Right atrium auricular region (tissue), 2 donors: ENCODE data around the gene ELF3. TPM values are rescaled to one million over a fixed set of nuclear protein-coding genes. Genes with fewer than 3 reads are reported as not detected.

Source experiments
- DNase-seq: peaks from one replicate; pipeline ENCODE4 v3.0.0-alpha.2; 2019; ENCODE audit warnings: low spot score
- H3K27ac ChIP-seq, 2 donors: fragments of 200-600 bp; sonication (generic); 1 replicate in 1 of 2; 2 replicates in 1 of 2; pipeline ENCODE4 v1.5.1; 2016 to 2019
- H3K27me3 ChIP-seq, 2 donors: fragments of 200-600 bp; sonication (generic); one replicate each; pipeline versions ENCODE4 v1.5.1 to v1.6.0; 2017 to 2019
- H3K36me3 ChIP-seq: fragments of 200-600 bp; sonication (generic); one replicate; pipeline ENCODE4 v1.5.1; 2016
- H3K4me1 ChIP-seq, 2 donors: fragments of 200-600 bp; sonication (generic); one replicate each; pipeline versions ENCODE4 v1.5.1 to v1.6.0; 2017 to 2019
- H3K4me3 ChIP-seq, 2 donors: fragments of 200-600 bp; sonication (generic); 1 replicate in 1 of 2; 2 replicates in 1 of 2; pipeline ENCODE4 v1.5.1; 2017 to 2019; ENCODE audit warnings: mild to moderate bottlenecking in 1 of 2, moderate library complexity in 1 of 2
- H3K9me3 ChIP-seq, 2 donors: fragments of 200-600 bp; sonication (generic); one replicate each; pipeline ENCODE4 v1.5.1; 2019
- CTCF ChIP-seq, 2 donors: fragments of 200-600 bp; sonication (generic); IDR thresholded peaks; one replicate each; pipeline ENCODE4 v1.5.1; 2019; ENCODE audit warnings: antibody characterized with exemption in 2 of 2
- total RNA-seq, 2 donors: library from RNA; depleted of rRNA; stranded (reverse); fragments of >200 nt; gene quantifications; one replicate each; pipeline ENCODE4 v1.1.0, GENCODE V29; 2016

ELF3 gene
- total RNA-seq, 2 donors from 2014 or later, result 1.7 TPM; not detected in 1

DNA sequence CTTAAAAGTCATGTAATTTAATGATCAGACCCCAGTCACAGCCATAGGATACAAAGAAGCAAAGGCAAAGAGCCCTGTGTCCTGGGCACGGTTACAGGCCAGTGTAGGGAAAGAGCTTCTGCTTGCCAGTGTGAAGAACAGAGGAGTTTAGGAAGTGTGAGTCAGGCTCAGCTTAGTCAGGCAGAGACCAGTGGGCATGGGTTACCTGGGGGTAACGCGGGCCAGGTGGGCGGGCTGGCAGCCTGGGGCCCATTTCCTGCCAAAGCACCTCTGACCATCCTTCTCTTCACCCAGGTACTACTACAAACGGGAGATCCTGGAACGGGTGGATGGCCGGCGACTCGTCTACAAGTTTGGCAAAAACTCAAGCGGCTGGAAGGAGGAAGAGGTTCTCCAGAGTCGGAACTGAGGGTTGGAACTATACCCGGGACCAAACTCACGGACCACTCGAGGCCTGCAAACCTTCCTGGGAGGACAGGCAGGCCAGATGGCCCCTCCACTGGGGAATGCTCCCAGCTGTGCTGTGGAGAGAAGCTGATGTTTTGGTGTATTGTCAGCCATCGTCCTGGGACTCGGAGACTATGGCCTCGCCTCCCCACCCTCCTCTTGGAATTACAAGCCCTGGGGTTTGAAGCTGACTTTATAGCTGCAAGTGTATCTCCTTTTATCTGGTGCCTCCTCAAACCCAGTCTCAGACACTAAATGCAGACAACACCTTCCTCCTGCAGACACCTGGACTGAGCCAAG is 4.7 kb downstream of the ELF3 start:
- DNase-seq, result no peak
- Histone ChIP-seq H3K27me3 (no peaks in the 10 kb centered on the region), H3K9me3 (no peaks in the 10 kb centered on the region), H3K4me3 (no peak overlapping the region), H3K36me3 (no peaks in the 10 kb centered on the region), H3K27ac (no peak overlapping the region), H3K4me1 (peaks cover 0 to 9% of the 10 kb centered on the region in 2 donors)
- TF ChIP-seq CTCF (IDR thresholded peaks at IDR 0.05), result no peak

DNA sequence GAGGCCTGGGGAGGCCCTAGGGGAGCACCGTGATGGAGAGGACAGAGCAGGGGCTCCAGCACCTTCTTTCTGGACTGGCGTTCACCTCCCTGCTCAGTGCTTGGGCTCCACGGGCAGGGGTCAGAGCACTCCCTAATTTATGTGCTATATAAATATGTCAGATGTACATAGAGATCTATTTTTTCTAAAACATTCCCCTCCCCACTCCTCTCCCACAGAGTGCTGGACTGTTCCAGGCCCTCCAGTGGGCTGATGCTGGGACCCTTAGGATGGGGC is 5.2 kb downstream of the ELF3 start:
- no peak for DNase-seq
- no peak for TF ChIP-seq CTCF (IDR thresholded peaks at IDR 0.05)
- H3K4me3 ChIP-seq, result no peak overlapping the region

GRCh38 chr1:202016022-202016810 is 5.8 kb downstream of the ELF3 start:
- H3K36me3 ChIP-seq, result no peaks in the 10 kb centered on the region
- H3K27me3 ChIP-seq, result no peaks in the 10 kb centered on the region
- no peaks in the 10 kb centered on the region for H3K9me3 ChIP-seq
- H3K4me1 ChIP-seq, result peaks cover 0 to 7% of the 10 kb centered on the region in 2 donors
- no peak for DNase-seq
- no peak for TF ChIP-seq CTCF (IDR thresholded peaks at IDR 0.05)
- no peak overlapping the region for H3K4me3 ChIP-seq
- H3K27ac ChIP-seq, result no peak overlapping the region

More for the DNA sequence above, 5.2 kb downstream of the ELF3 start:
- no peak overlapping the region for H3K27ac ChIP-seq
- H3K4me1 ChIP-seq, result peaks cover 0 to 7% of the 10 kb centered on the region in 2 donors
- H3K9me3 ChIP-seq, result no peaks in the 10 kb centered on the region
- H3K27me3 ChIP-seq, result no peaks in the 10 kb centered on the region
- H3K36me3 ChIP-seq, result no peaks in the 10 kb centered on the region

DNA sequence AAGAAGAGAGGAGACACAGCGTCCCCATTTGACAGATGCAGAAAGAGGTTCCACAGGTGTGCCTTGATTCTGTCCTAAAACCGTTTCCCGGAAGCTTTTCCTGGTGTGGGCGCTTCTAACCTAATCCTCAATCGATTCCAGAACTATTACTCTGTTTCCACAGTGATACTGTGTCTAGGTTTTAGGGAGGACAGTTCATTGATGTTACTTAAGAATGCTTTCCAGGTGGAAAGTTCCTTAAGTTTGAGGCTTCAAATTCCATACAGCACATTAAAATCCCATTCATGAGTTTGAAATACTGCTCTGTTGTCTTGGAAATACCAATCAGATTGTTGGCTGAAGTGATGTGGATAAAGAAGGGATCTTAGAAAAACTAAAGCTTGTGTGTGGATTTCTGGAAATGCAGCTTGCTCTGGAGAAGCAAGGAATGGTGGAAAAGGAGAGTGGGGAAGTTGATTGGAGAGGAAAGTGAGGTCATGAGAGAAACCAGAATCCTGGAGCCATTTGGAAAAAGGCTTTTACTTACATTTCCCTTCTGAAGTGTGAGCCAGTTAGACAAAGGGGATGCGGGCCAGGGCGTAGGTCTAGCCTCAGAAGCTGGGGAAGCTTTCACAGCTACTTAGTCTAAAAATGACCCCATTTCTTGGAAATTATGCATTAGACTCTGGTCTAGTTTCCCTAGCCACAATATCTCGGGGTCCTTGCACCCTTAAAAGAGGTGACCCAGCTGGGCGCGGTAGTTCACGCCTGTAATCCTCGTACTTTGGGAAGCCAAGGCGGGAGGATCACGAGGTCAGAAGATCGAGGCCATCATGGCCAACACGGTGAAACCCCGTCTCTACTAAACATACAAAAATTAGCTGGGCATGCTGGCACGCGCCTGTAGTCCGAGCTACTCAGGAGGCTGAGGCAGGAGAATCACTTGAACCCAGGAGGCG is 6.7 kb downstream of the ELF3 start:
- Histone ChIP-seq H3K9me3 (no peaks in the 10 kb centered on the region), H3K4me1 (peaks cover 0 to 7% of the 10 kb centered on the region in 2 donors), H3K4me3 (no peak overlapping the region), H3K27ac (no peak overlapping the region), H3K36me3 (no peaks in the 10 kb centered on the region), H3K27me3 (no peaks in the 10 kb centered on the region)
- TF ChIP-seq CTCF (IDR thresholded peaks at IDR 0.05), result no peak
- DNase-seq, result no peak

- no peak for TF ChIP-seq CTCF (IDR thresholded peaks at IDR 0.05)
- no peak for DNase-seq
- Histone ChIP-seq H3K27ac (no peak overlapping the region), H3K27me3 (no peaks in the 10 kb centered on the region), H3K9me3 (no peaks in the 10 kb centered on the region), H3K4me3 (no peak overlapping the region), H3K4me1 (peaks cover 0 to 7% of the 10 kb centered on the region in 2 donors), H3K36me3 (no peaks in the 10 kb centered on the region)
These were observed 7.5 kb downstream of the ELF3 start for GRCh38 chr1:202017749-202018467.
